ENCODE measurements around the gene ATP5PD.
A peak's percentile ranks its signal among the peaks of the same experiment; 100 is the strongest.
"Not testable (repeated sequence)": the region's sequence is repeated elsewhere in the genome, so short reads cannot be mapped to it uniquely, and the experiment has no call there.

ATP5PD gene

GRCh38 chr17:75078284-75079022 is 31.7 kb upstream of the ATP5PD start:
- DNase-seq (ENCODE audit: low read depth), result no peak
- no peak overlapping the region for H3K4me3 ChIP-seq (ENCODE audit: low read depth, low read length)

- no peak for DNase-seq (ENCODE audit: low read depth)
- no peak overlapping the region for H3K4me3 ChIP-seq (ENCODE audit: low read depth, low read length)
Measured at GRCh38 chr17:75077496-75078283, 30.9 kb upstream of the ATP5PD start.

DNA sequence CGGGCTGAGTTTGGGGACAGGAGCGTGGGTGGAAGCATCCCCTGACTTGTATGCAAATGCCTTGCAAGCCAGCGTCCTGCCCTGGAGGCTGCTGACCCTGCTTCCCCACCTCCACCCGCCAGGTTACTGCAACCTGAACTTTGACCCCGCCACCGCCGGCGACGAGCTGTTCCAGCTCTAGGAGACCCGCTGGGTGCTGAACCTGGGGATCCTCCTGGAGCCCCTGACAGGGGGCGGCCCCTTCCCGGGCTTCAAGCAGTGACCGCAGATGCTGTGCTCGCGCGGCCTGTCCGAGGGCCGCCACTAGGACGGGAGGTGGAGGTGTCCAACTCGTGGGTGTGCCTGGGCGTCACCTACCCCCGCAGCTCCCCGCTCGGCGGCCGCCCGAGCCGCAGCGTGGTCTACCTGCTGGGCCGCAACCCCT is 30.3 kb upstream of the ATP5PD start:
- no peak overlapping the region for H3K4me3 ChIP-seq (ENCODE audit: low read depth, low read length)
- no peak for DNase-seq (ENCODE audit: low read depth)

DNA sequence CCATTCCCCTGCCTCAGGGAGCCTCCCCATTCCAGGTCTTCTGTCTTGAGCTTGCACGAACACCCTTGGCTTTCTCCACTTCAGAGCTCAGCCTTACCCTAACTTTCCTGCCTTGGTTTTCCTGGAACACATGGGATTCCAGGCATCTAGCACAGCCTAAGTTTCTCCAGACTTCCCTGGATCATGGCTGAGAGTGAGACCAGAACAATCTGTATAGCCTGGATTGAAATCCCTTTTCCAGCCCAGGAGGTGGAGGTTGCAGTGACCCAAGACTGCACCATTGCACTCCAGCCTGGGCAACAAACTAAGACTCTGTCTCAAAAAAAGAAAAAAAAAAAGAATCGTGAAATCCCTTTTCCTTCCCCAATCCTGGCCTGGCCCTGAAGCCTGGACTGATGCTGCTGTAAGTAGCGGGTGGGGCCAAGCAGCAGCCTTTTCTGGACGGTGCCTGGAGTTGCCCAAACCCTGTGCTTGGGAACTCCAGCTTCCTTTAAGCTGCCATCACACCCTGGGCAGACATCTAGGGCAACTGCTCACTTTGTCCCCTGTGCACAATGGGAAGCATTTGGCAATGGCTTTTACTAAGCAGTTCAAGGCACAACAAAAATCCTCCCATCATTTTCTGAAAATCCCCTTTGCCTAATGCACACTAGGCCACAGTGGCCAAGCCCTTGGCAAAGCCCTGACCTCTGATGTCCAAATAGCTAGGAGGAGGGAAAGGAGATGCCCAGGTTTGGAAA is 29.0 kb upstream of the ATP5PD start:
- DNase-seq (ENCODE audit: low read depth), result no peak
- H3K4me3 ChIP-seq (ENCODE audit: low read depth, low read length), result no peak overlapping the region

GRCh38 chr17:75074532-75074931 is 27.8 kb upstream of the ATP5PD start:
- no peak for DNase-seq (ENCODE audit: low read depth)
- H3K4me3 ChIP-seq (ENCODE audit: low read depth, low read length), result no peak overlapping the region

DNA sequence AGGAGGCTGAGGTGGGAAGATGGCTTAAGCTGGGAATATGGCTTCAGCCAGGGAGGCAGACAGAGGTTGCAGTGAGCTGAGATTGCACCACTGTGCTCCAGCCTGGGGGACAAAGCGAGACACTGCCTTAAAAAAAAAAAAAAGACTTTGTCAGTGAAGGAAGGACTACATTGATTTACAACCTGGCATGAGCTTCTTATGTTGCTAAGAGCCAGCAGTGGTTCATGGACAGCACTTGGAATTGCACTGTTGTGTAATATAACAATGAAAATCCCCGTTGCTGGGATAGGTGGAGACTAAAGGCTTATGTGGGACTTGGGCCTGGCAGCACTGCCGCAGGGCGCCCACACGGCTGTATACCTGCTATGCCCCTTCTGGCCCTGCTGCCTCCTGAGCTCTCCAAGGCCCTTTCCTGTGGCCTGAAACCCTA is 26.9 kb upstream of the ATP5PD start:
- DNase-seq (ENCODE audit: low read depth), result peak; percentile 60
- H3K4me3 ChIP-seq (ENCODE audit: low read depth, low read length), result no peak overlapping the region

GRCh38 chr17:75072909-75073308 is 26.1 kb upstream of the ATP5PD start:
- not testable (repeated sequence) for DNase-seq (ENCODE audit: low read depth); H3K4me3 ChIP-seq (ENCODE audit: low read depth, low read length)

DNA sequence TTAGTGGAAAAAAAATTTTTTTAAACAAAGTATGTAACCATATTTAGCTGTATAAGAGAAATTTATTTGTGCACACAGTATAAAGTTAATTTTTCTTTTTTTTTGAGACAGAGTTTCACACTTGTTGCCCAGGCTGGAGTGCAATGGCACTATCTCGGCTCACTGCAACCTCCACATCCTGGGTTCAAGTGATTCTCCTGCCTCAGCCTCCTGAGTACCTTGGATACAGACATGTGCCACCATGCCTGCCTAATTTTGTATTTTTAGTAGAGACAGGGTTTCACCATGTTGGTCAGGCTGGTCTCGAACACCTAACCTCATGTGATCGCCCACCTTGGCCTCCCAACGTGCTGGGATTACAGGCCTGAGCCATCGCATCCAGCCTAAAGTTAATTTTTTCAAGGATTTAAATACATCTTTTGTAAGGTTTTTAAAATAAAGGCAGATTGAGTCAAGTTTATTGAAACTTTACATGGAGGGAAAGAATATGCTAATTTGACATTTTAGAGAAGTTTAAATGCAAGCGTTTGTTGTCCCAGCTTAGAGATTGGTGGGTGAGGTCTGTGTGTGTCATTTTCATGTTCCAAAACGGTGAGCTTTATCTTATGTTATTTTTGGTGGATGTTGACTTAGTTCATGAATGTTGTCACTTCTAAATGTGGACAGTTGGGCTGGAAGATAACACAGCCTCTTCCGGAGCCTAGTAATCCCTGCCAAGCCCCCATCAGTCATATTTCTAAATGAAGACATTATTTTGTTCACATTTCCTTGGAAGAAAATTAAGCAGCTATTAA is 24.9 kb upstream of the ATP5PD start:
- not testable (repeated sequence) for DNase-seq (ENCODE audit: low read depth); H3K4me3 ChIP-seq (ENCODE audit: low read depth, low read length)

- H3K4me3 ChIP-seq (ENCODE audit: low read depth, low read length), result no peak overlapping the region
- DNase-seq (ENCODE audit: low read depth), result no peak
Measured at GRCh38 chr17:75069783-75070182, 23.0 kb upstream of the ATP5PD start.

DNA sequence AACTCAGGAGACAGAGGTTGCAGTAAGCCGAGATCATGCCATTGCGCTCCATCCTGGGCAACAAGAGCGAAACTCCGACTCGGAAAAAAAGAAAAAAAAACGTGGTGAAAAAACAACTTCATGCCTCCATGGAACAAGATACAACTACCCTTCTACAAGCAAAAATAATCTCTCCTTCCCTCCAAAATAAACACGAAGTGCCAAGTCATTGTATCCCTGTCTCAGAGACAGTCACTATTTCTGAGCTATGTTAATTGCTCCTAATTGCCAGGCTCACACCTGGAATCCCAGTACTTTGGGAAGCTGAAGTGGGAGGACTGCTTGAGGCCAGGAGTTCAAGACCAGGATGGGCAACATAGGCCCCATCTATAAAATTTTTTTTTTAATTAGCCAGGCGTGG is 22.0 kb upstream of the ATP5PD start:
- no peak for DNase-seq (ENCODE audit: low read depth)
- H3K4me3 ChIP-seq (ENCODE audit: low read depth, low read length), result no peak overlapping the region

GRCh38 chr17:75067856-75068255 is 21.1 kb upstream of the ATP5PD start:
- H3K4me3 ChIP-seq (ENCODE audit: low read depth, low read length), result no peak overlapping the region
- DNase-seq (ENCODE audit: low read depth), result no peak

DNA sequence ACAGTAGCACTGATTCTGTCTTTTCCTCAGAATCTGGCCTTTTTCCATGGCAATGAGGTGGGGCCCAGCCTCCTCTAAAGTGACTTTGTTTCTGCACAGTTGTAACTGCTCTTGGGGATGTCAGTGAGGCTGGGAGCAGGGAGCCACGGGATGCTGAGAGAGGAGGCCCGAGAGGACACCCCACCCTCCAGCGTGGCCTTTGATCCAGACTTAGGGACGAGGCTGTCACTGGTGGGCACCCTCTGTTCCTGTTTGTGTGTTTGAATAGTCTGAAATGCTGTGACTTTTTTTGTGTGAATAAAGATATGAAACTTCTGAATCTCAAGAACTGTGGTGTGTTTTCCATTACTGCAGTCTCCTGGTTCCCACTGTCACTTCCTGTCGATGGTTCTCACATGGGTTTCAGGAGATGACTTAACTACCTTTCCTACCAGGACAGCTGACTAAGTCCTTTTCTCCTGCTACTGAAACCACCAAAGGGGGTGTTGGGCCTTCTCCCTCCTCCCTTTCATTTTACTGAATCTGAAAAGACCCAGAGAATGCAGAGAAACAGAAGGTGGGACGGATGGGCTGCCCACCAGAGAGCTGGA is 18.9 kb upstream of the ATP5PD start:
- no peak overlapping the region for H3K4me3 ChIP-seq (ENCODE audit: low read depth, low read length)
- no peak for DNase-seq (ENCODE audit: low read depth)

DNA sequence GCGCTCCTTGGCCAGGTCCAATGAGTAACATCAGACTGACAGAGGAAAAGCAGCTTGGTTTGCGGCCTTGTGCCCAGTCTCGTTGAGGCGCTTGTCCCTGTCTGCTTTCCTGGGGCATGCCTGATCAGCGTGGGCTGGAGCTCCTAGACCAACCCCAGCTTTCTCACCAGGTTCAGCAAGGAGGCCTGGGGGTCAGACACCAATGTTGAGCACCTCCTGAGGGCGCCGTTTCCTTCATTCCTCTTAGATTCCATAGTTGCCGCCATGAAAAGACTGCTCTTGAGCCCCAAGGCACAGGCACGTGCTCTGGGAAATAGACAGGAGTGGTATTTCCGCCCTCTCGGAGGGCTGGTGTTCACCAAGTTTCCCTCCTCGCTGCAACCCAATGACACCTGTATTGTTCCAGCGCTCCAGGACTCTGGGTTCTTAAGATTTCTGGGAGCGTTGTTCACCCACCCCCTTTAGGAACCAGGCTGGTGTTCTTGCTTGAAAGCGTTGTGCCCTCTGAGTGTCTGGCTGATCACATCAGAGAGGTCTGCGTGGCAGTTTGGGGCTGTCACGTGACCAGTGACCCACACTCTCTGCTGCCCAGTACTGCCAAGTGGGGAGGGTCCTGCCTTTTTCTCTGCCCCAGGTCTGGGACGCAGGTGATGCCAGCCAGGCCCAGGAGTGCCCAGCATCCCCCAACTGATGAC is 18.2 kb upstream of the ATP5PD start:
- H3K4me3 ChIP-seq (ENCODE audit: low read depth, low read length), result no peak overlapping the region
- DNase-seq (ENCODE audit: low read depth), result no peak

DNA sequence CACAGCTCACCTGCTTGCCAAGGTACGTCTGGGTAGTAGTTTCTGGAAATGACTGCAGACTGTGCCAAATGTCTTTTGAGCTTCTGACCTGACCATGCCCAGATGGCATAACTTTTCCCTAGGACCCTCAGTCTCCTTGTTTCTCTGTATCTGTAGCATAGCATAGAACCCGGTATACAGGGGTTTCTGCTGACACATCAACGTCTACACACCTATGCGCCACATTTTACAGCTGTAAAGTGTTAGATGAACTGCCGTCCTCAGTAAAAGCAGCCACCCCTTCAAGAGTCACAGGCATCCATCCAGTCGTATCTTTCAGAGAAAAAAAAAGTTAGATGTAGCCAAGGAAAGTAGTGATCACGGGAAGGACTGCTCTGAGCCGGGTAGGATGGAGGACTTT is 17.7 kb upstream of the ATP5PD start:
- no peak overlapping the region for H3K4me3 ChIP-seq (ENCODE audit: low read depth, low read length)
- DNase-seq (ENCODE audit: low read depth), result no peak

DNA sequence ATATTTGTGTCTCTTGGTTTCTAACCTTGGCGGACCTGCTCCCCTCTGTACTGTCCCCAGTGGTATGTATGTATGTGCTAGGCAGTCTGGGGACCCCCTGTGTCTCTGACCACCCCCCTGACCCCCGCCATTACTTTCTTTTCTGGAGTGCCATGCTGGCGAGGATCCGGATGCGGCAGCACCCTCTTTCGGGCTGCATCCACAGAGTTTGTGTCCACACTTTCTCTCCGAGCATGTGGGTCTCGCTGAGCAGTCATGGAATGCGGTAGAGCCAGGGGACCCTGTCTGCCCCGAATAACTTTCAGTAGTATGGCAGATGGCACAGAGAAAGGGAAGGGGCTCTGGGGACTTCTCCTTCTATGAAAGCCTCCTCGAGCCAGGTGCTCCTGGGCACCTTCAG is 17.3 kb upstream of the ATP5PD start:
- DNase-seq (ENCODE audit: low read depth), result no peak
- no peak overlapping the region for H3K4me3 ChIP-seq (ENCODE audit: low read depth, low read length)

GRCh38 chr17:75063626-75064025 is 16.9 kb upstream of the ATP5PD start:
- no peak for DNase-seq (ENCODE audit: low read depth)
- no peak overlapping the region for H3K4me3 ChIP-seq (ENCODE audit: low read depth, low read length)

DNA sequence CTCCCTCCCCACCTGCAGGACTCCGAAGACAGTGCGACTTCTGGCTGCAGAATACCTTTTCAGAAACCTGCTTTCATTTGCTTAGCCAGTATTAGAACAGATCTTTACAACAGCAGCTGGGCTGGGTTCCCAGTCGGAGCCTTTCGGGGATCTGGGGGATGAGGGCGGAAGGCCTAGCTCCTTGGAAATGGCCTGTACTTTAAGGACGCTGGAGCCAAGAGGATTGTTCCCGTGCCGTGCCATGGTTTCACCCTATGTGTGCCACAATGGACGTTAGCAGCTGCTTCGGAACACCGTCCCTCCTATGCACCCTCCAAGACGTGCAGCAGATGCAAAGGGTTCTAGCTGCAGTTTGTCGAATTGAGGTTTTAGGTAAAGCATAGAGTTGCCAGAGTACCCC is 16.4 kb upstream of the ATP5PD start:
- DNase-seq (ENCODE audit: low read depth), result no peak
- no peak overlapping the region for H3K4me3 ChIP-seq (ENCODE audit: low read depth, low read length)

GRCh38 chr17:75061618-75062017 is 14.8 kb upstream of the ATP5PD start:
- H3K4me3 ChIP-seq (ENCODE audit: low read depth, low read length), result no peak overlapping the region
- DNase-seq (ENCODE audit: low read depth), result no peak

GRCh38 chr17:75061055-75061438 is 14.3 kb upstream of the ATP5PD start:
- H3K4me3 ChIP-seq (ENCODE audit: low read depth, low read length), result no peak overlapping the region
- no peak for DNase-seq (ENCODE audit: low read depth)

All from skeletal muscle cell (primary cell).